ENCODE measurements around the gene OR1E1.

GRCh38 chr17:3398310-3398709 is at the start of gene OR1E1:
- no peak for TF ChIP-seq POLR2AphosphoS5 (IDR thresholded peaks at IDR 0.05; ENCODE audit: low read depth, low read length)
- no peak for TF ChIP-seq SIN3A (IDR thresholded peaks at IDR 0.05; ENCODE audit: borderline replicate concordance, insufficient read depth, low read length)
- no peak for TF ChIP-seq REST (IDR thresholded peaks at IDR 0.05; ENCODE audit: insufficient read depth in 1 of 2, low read depth in 2 of 2, low read length in 2 of 2)
- TF ChIP-seq TAF1 (IDR thresholded peaks at IDR 0.05; ENCODE audit: borderline replicate concordance, insufficient read depth, low read length) = no peak
